ENCODE data around the gene CNTNAP5.

Gene CNTNAP5

GRCh38 chr2:124804014-124804940 is 779.2 kb downstream of the CNTNAP5 start:
- TF ChIP-seq CTCF (IDR thresholded peaks at IDR 0.05; ENCODE audit: low read depth, low read length, missing control alignments): peak; percentile 66
- H3K4me3 ChIP-seq (ENCODE audit: low read depth, low read length): no peak overlapping the region
- in situ Hi-C loops (cut with HindIII; ENCODE audit: low sequenced_read_pairs): no loop called here
- no peak for DNase-seq (ENCODE audit: low read depth)

GRCh38 chr2:124805060-124805459 is 780.0 kb downstream of the CNTNAP5 start:
- no peak overlapping the region for H3K4me3 ChIP-seq (ENCODE audit: low read depth, low read length)
- in situ Hi-C loops (cut with HindIII; ENCODE audit: low sequenced_read_pairs): no loop called here
- DNase-seq (ENCODE audit: low read depth): no peak
- no peak for TF ChIP-seq CTCF (IDR thresholded peaks at IDR 0.05; ENCODE audit: low read depth, low read length, missing control alignments)

GRCh38 chr2:124810132-124810531 is 785.0 kb downstream of the CNTNAP5 start:
- no peak overlapping the region for H3K4me3 ChIP-seq (ENCODE audit: low read depth, low read length)
- no peak for TF ChIP-seq CTCF (IDR thresholded peaks at IDR 0.05; ENCODE audit: low read depth, low read length, missing control alignments)
- DNase-seq (ENCODE audit: low read depth): no peak
- in situ Hi-C loops (cut with HindIII; ENCODE audit: low sequenced_read_pairs): no loop called here

GRCh38 chr2:124814968-124815745 is 790.1 kb downstream of the CNTNAP5 start:
- DNase-seq (ENCODE audit: low read depth): no peak
- no peak overlapping the region for H3K4me3 ChIP-seq (ENCODE audit: low read depth, low read length)
- in situ Hi-C loops (cut with HindIII; ENCODE audit: low sequenced_read_pairs): no loop called here
- no peak for TF ChIP-seq CTCF (IDR thresholded peaks at IDR 0.05; ENCODE audit: low read depth, low read length, missing control alignments)

GRCh38 chr2:124816007-124816406 is 790.9 kb downstream of the CNTNAP5 start:
- no peak overlapping the region for H3K4me3 ChIP-seq (ENCODE audit: low read depth, low read length)
- no peak for TF ChIP-seq CTCF (IDR thresholded peaks at IDR 0.05; ENCODE audit: low read depth, low read length, missing control alignments)
- DNase-seq (ENCODE audit: low read depth): no peak
- in situ Hi-C loops (cut with HindIII; ENCODE audit: low sequenced_read_pairs): no loop called here

GRCh38 chr2:124822516-124822915 is 797.4 kb downstream of the CNTNAP5 start:
- in situ Hi-C loops (cut with HindIII; ENCODE audit: low sequenced_read_pairs): no loop called here
- H3K4me3 ChIP-seq (ENCODE audit: low read depth, low read length): no peak overlapping the region
- no peak for TF ChIP-seq CTCF (IDR thresholded peaks at IDR 0.05; ENCODE audit: low read depth, low read length, missing control alignments)
- no peak for DNase-seq (ENCODE audit: low read depth)
